Activated T-cell treated with anti-CD3 and anti-CD28 coated beads, Interleukin-2, amount 50 U/mL, for 48 hours (primary cell): ENCODE data around the gene SPDEF.

Experiments
- DNase-seq, 2 experiments: peaks; one replicate each; pipeline ENCODE4 v3.0.0-alpha.2; 2020

The SPDEF gene

DNA sequence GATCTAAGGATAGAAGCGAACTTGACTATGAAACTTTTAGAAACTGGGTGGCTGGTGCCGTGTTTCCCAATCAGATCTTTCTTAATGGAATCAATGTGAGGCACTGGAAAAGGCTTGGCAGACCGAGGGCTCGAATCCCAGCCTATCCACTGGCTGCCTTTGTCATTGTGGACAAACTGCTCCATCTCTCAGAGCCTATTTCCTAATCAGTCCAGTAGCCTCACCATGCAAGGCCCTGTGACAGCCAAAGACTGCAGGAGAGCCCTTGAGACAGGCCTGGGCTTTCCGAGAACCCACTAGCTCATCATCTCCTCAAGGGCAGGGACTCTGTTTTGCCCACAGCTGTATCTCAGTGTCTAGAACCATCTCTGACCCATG, 43.4 kb downstream of the SPDEF start:
- DNase-seq: no peak

DNA sequence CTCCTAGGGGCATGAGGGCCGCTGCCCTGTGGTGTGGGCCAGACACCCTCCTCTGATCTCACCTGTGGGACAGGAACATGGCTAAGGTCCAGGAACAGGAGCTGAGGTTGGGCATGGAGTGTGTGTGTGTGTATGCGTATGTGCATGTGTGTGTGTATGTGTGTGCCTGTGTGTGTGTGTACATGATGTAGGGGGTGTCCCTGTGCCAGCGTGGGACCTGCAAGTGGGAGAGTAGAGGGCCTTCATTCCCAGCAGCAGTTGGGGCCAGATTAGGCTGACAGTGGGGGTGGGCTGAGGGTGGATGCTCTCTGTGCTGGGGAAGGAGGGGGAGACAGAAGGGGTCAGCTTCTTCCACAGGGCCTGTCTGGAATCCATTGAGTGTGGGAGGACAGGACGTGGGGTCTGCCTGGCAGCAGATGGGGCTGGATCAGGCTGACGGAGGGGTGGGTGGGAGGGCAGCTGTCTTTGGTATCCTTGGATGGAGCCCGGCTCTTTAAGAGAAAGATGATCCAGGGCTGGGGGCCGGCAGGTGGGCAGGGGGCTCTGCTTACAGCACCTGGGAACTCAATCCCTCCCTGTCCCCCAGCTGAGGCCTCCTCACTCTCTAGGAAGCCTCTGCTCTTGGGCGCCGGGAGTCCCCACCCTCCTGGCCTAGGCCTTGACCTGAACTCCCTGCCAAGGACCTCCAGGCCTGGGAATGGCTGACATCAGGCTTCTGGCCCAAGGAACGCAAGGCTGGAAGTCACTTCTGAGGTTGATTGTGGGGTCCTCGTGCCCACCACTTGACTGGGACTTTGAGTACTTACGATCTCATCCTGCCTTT, 44.0 kb downstream of the SPDEF start:
- DNase-seq: no peak

DNA sequence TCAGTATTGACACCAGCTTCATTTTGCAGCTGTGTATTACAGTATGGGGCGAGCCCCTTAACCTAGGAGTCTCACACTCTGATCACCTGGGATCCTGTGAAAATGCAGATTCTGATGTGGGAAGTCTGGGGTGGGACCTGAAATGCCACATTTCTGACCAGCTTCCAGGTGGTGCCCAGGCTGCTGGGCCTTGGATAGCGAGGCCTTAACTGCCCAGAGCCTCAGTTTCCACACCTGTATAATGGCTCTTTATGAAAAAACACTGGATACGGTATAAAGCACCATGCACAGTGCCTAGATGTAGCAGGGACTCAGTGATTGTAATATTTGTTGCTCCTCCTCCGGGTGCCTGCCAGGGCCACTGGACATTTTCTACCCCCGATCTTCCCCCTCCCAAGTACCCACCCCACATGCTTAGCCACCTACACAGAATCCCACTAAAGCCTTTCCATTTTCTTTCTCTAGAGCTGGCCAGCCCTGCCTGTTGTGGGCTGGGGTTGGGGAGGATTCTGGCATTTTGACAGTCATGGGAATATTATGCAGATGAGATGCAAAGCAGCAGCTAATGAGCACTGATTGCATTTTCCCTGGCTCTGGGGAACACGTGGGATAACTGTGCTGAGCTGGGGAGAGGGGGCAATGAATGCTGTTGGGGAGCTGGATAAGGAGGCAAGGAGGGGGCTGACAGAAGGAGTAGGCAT, 44.8 kb downstream of the SPDEF start:
- DNase-seq: no peak

DNA sequence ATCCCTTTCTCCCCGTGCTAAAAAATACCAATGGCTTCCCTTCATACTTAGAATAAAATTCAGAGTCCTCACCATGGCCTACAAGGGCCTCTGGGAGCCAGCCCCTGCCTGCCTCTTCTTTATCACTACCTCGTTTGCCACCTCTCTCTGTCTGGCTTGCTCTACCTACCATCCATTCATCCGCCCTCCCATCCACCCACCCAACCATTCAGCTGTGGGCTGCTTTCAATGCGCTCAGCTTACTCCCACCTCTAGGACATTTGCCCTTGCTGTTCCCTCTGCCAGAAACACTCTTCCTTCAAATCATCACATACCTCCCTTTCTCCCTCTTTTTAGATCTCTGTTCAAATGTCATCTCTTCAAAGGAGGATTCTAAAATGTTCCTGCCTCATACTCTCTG, 45.8 kb downstream of the SPDEF start:
- no peak for DNase-seq

DNA sequence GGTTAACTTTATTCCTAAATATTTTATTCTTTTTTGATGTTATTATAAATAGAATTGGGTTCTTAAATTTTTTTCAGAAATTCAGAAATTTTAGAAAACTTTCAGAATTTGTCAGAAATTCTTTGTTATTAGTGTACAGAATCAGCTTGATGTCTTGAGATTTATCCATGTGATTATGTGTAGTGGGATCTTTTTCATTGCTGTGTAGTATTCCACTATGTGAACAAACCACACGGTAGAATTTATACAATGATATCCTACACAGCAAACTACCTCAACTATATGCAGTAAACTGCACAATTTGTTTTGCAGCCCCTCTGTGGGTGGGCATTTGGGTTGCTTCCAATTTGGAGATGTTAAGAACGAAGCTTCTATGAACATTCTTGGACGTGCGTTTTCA, 46.3 kb downstream of the SPDEF start:
- DNase-seq: no peak

DNA sequence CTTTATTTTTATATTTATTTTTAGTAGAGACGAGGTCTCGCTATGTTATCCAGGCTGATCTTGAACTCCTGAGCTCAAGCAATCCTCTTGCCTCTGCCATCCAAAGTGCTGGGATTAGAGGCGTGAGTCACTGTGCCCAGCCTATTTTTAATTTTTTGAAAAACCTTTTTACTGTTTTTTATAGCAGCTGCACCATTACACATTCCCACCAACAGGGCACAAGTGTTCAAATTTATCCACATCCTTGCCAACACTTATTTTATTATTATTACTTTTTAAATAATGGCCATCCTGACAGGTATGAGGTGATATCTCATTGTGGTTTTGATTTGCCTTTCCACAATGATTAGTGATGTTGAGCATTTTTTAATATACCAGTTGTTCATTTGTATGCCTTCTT, 47.7 kb downstream of the SPDEF start:
- no peak for DNase-seq

DNA sequence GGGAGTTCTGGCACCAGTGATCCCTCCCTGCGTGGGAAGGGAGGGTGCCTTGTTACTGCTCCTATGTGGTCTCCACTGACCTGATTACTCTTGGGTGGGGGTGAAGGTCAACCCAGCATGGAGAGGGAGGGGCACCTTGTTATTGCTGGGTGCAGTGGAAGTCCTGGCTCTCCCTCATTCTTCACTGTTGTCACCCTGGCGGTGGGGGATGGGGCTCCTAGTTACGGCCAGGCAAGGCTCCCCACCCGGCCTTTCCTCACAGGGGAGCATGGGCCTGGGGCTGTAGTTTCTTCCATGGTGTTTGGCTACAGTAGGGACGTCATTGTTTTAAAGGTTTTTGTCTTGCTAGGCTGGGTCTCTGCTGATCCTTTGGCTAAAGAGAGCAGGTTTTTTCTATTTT, 49.4 kb downstream of the SPDEF start:
- DNase-seq: no peak

DNA sequence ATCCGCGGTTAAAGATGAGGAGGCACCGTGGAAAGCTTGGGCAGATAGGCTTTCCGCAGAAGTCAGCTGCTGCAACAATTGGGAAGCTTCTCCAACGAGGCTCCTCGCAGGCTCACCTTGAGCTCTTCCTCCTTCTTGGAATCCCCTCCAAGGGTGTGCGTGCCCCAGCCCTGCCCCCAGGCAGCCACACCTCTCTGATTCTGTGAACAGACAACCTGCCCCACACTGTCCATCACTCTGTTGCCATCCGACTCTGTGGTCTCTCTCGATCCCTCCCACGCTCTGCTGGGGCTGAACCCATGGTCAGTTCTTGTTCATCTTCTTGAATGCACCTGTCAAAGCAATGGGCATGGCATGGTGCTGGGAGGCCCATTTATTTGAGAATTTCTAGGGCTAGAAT, 58.7 kb downstream of the SPDEF start:
- no peak for DNase-seq

DNA sequence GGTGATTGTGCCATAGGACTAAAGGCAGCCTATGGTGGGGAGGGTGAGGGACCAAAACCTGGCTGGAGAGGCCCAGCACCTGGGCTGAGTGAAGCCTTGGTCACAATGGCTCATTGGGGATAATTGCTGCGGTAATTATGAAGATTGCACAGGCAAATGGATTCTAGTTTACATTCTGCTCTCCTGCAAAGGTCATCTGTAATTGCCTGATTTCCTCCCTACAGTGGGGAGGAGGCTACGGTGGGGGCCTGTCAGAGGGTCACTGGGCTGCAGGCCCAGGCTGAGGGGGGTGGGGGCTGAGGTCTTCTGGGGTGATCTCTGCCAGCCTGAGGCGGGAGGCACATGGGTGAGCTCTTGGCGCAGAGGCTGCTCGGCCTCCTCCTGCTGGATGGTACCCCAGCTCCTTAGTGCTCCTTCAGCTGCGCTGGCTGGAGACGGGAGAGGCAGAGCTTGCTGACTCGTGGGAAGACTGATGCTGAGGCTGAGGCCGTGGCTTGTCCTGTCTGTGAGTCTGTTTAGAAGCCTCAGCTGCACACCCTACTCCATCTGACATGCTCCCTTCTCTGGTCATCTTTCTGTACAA, 59.9 kb downstream of the SPDEF start:
- no peak for DNase-seq

DNA sequence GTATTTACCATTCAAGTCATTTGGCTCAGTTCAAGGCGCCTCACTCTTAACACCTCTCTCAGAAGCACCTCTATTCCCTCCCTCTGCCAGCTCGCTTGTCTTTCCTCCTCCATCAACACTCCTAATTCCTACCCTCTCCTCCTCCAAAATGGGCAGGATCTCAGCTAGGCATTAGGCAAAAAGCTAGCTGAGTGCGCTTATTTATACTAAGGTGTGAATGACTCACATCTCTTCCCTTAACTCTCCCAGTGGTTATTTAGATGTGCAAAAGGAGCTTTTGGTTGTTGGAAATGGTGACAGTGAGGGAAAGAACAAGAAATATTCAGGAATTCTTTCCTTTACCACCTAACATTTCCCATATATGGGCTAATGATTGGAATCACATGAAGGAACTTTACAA, 61.2 kb downstream of the SPDEF start:
- DNase-seq: no peak

DNA sequence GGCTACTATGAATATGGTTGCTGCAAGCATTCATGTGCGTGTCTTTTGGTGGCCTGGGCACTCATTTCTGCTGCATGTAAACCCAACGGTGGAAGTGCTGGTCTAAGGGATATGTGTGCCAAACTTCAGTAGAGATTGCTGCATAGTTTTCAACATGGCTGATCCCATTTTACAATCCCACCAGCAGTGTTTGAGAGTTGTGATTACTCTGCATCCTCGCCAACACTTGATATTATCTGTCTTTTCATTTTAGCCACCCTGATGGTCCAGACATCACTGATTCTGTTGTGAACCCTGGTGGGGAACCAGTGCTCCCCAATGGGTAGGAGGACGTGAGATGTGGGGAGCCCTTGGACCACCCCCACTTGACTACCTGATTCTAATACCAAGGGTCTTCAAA, 62.8 kb downstream of the SPDEF start:
- no peak for DNase-seq

DNA sequence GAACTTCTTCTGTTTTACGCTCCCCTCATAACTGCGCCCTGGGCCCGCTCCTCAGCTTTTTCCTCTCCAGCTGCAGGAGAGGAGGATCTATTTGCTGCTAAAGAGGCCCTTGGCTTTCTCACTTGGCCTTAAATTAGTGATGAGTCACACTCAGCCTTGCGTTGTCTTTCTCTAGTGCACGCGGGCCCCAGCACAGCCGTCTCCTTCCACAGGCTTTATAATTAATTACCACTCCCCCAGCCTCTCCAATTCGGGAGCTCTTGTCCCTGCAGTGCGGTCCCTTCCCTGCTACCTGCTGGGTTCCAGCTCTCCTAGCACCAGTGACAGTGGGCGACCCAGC, 65.1 kb downstream of the SPDEF start:
- no peak for DNase-seq

DNA sequence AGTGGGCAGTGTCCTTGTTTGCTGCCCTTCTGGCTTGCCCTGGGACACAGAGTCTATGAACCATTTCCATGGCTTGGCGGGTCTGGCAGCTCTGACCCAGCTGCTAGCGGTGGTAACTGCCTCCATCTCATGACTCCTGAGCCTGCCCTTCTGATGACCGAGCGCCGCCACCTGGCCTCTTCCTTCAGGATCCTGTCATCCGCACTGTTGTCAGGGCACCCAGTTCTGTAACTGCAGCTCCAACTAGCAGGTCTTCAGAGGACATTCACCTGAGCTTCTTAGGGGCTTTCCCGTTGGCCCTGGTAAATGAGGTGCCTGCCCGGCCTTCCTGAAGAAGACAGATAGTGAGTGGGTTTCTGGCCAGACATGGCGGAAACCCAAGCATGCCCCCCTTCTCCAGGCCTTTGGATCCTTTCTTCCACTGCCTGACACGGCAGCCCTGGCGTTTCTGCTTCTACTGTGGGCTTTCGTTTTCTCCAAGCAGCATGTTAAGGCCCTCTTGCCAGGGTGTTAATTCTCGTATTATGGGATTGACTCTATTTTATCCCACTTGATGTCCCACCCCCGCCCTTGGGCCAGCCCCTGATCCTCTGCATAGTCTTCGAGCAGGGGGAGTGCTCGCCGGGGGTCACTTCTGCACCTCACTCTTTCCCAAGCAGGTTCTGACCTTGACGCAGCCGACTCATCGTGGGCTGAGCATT, 65.6 kb downstream of the SPDEF start:
- no peak for DNase-seq

DNA sequence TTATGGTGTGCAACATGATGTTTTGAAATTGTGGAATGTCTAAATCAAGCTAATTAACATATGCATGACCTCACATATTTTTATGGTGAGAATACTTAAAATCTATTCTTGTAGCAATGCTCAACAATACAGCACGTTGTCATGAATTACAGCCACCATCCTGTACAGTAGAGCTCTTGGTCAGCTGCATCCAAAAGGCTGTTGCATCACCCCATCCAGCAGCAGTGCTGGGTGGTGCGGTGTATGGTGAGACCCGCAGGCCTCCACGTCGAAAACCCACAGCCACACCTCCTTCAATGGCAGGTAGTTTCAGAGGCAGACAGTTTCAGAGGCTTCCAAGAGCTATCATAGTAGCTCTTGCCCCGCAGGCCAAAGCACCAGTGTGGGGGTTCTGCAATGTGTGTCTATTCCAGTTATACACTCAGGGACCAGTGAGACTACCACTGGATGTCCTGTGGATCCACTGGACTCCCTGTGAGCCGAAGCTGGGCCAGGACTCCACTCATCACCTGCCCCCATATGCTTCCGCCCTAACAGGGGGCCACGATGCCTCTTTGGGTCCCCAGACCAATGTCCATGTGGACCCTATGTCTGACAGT, 66.8 kb downstream of the SPDEF start:
- no peak for DNase-seq
